HepG2 (cell line): Measurements from ENCODE around the gene INTS4. TPM values are rescaled to one million over a fixed set of nuclear protein-coding genes. Genes with fewer than 3 reads are reported as not detected.

Source experiments
- AHR ChIP-seq: IDR thresholded peaks from 2 replicates; pipeline ENCODE4 v1.6.1; 2018; ENCODE audit warnings: missing genetic modification reagents, missing compliant biosample characterization
- AKAP8 ChIP-seq: sonication (generic); formaldehyde crosslinking; IDR thresholded peaks from 2 replicates; pipeline ENCODE4 v1.5.1; 2020; ENCODE audit warnings: mild to moderate bottlenecking, missing genetic modification reagents
- ATF2 ChIP-seq: sonication (generic); formaldehyde crosslinking; IDR thresholded peaks from 2 replicates; pipeline ENCODE4 v1.4.0; 2020; ENCODE audit warnings: missing genetic modification reagents
- ATF7 ChIP-seq, 2 experiments: fragments of 450-650 bp in 1 of 2; sonication (generic) in 1 of 2; formaldehyde crosslinking in 1 of 2; IDR thresholded peaks; 2 replicates each; pipeline versions ENCODE4 v1.4.0 to v1.6.1; 2016 to 2020; ENCODE audit warnings: antibody characterized with exemption in 1 of 2, mild to moderate bottlenecking in 1 of 2, missing genetic modification reagents in 1 of 2
- CREM ChIP-seq, 2 experiments: sonication (generic) in 1 of 2; formaldehyde crosslinking in 1 of 2; IDR thresholded peaks; 2 replicates each; pipeline versions ENCODE4 v1.4.0 to v1.6.1; 2016 to 2020; ENCODE audit warnings: antibody characterized with exemption in 1 of 2, mild to moderate bottlenecking in 1 of 2, missing genetic modification reagents in 1 of 2
- ELF1 ChIP-seq: sonication (generic); formaldehyde crosslinking; IDR thresholded peaks from 2 replicates; pipeline ENCODE4 v1.4.0; 2020; ENCODE audit warnings: missing genetic modification reagents
- FOXP1 ChIP-seq, 2 experiments: fragments of 450-650 bp in 1 of 2; IDR thresholded peaks; 2 replicates each; pipeline ENCODE4 v1.6.1; 2017 to 2018; ENCODE audit warnings: antibody characterized with exemption in 1 of 2
- MAFK ChIP-seq, 2 experiments: IDR thresholded peaks in 1 of 2; conservative IDR thresholded peaks in 1 of 2; 2 replicates each; pipeline ENCODE4 v1.6.1; 2011; ENCODE audit warnings: improper control_type of control experiment in 2 of 2, low read length in 2 of 2
- MBD4 ChIP-seq: IDR thresholded peaks from 2 replicates; pipeline ENCODE4 v1.6.1; 2012; ENCODE audit warnings: low read length, inconsistent platforms, borderline replicate concordance
- MED1 ChIP-seq: sonication (generic); formaldehyde crosslinking; IDR thresholded peaks from 2 replicates; pipeline ENCODE4 v1.4.0; 2020; ENCODE audit warnings: missing genetic modification reagents
- MEF2D ChIP-seq: sonication (generic); formaldehyde crosslinking; IDR thresholded peaks from 2 replicates; pipeline ENCODE4 v1.5.1; 2020; ENCODE audit warnings: mild to moderate bottlenecking, missing genetic modification reagents
- MTA3 ChIP-seq: sonication (generic); formaldehyde crosslinking; IDR thresholded peaks from 2 replicates; pipeline ENCODE4 v1.4.0; 2020; ENCODE audit warnings: missing genetic modification reagents
- MTF1 ChIP-seq: sonication (generic); formaldehyde crosslinking; IDR thresholded peaks from 2 replicates; pipeline ENCODE4 v1.5.0; 2020; ENCODE audit warnings: missing genetic modification reagents
- NFIB ChIP-seq: sonication (generic); formaldehyde crosslinking; IDR thresholded peaks from 2 replicates; pipeline ENCODE4 v1.9.0; 2021; ENCODE audit warnings: missing genetic modification reagents, mild to moderate bottlenecking, borderline replicate concordance
- NRL ChIP-seq: sonication (generic); formaldehyde crosslinking; IDR thresholded peaks from 2 replicates; pipeline ENCODE4 v1.5.0; 2020; ENCODE audit warnings: missing genetic modification reagents, mild to moderate bottlenecking, moderate library complexity, borderline replicate concordance
- PLRG1 ChIP-seq: fragments of 450-650 bp; conservative IDR thresholded peaks from 2 replicates; pipeline ENCODE4 v1.6.1; 2016
- RBM22 ChIP-seq: fragments of 200-400 bp; formaldehyde crosslinking; optimal IDR thresholded peaks from 2 replicates; pipeline ENCODE3; 2017; ENCODE audit warnings: mild to moderate bottlenecking, low read length, moderate library complexity
- SIX1 ChIP-seq: sonication (generic); formaldehyde crosslinking; IDR thresholded peaks from 2 replicates; pipeline ENCODE4 v1.4.0; 2020; ENCODE audit warnings: missing genetic modification reagents, borderline replicate concordance
- SIX4 ChIP-seq: sonication (generic); formaldehyde crosslinking; IDR thresholded peaks from 2 replicates; pipeline ENCODE4 v1.4.0; 2020; ENCODE audit warnings: missing genetic modification reagents
- SMC3 ChIP-seq: IDR thresholded peaks from 2 replicates; pipeline ENCODE4 v1.6.1; 2011; ENCODE audit warnings: low read length, improper control_type of control experiment
- THYN1 ChIP-seq: sonication (generic); formaldehyde crosslinking; IDR thresholded peaks from 2 replicates; pipeline ENCODE4 v1.8.1; 2023; ENCODE audit warnings: low read depth, mild to moderate bottlenecking, moderate library complexity, missing genetic modification reagents, borderline replicate concordance
- ZBTB7A ChIP-seq: sonication (generic); formaldehyde crosslinking; IDR thresholded peaks from 2 replicates; pipeline ENCODE4 v1.8.0; 2022; ENCODE audit warnings: mild to moderate bottlenecking, missing genetic modification reagents
- ZNF143 ChIP-seq: sonication (generic); formaldehyde crosslinking; IDR thresholded peaks from 2 replicates; pipeline ENCODE4 v1.4.0; 2020; ENCODE audit warnings: missing genetic modification reagents
- ZNF264 ChIP-seq: sonication (generic); formaldehyde crosslinking; IDR thresholded peaks from 2 replicates; pipeline ENCODE4 v1.4.0; 2020; ENCODE audit warnings: missing genetic modification reagents
- ZNF546 ChIP-seq: sonication (generic); formaldehyde crosslinking; conservative IDR thresholded peaks from 2 replicates; pipeline ENCODE4 v1.8.1; 2023; ENCODE audit warnings: mild to moderate bottlenecking, missing genetic modification reagents
- ZNF570 ChIP-seq: sonication (generic); formaldehyde crosslinking; IDR thresholded peaks from 2 replicates; pipeline ENCODE4 v1.4.0; 2020; ENCODE audit warnings: mild to moderate bottlenecking, missing genetic modification reagents, borderline replicate concordance
- ZNF589 ChIP-seq: sonication (generic); formaldehyde crosslinking; conservative IDR thresholded peaks from 2 replicates; pipeline ENCODE4 v1.8.0; 2022; ENCODE audit warnings: mild to moderate bottlenecking, moderate library complexity, missing genetic modification reagents
- ZNF616 ChIP-seq: sonication (generic); formaldehyde crosslinking; IDR thresholded peaks from 2 replicates; pipeline ENCODE4 v1.5.0; 2020; ENCODE audit warnings: low read depth, mild to moderate bottlenecking, missing genetic modification reagents
- ZNF629 ChIP-seq: sonication (generic); formaldehyde crosslinking; conservative IDR thresholded peaks from 2 replicates; pipeline ENCODE4 v1.5.0; 2020; ENCODE audit warnings: missing genetic modification reagents
- ZSCAN25 ChIP-seq: sonication (generic); formaldehyde crosslinking; IDR thresholded peaks from 2 replicates; pipeline ENCODE4 v1.8.0; 2022; ENCODE audit warnings: mild to moderate bottlenecking, missing genetic modification reagents
- polyA plus RNA-seq, 8 experiments: library from polyadenylated mRNA; depleted of rRNA in 3 of 8; stranded (reverse) in 7 of 8; unstranded in 1 of 8; fragments of >200 nt; fragmentation: Illumina TruSeq in 4 of 8; extraction: Trizol in 4 of 8; gene quantifications; 2 replicates each; pipeline versions ENCODE4 v1.2.1 to v1.2.3, GENCODE V29; 2011 to 2016; ENCODE audit warnings: low read depth in 4 of 8, missing spikeins in 1 of 8, mixed read lengths in 1 of 8; ENCODE audit not compliant: insufficient read depth in 1 of 8
- total RNA-seq, 5 experiments: library from RNA; depleted of rRNA; stranded (reverse); fragments of >200 nt; fragmentation: Illumina TruSeq; extraction: Trizol; gene quantifications; 2 replicates each; pipeline ENCODE4 v1.2.3, GENCODE V29; 2016; ENCODE audit warnings: low read depth in 1 of 5
- TF ChIP-seq, protein P1 (sequence below): sonication (generic); formaldehyde crosslinking; IDR thresholded peaks from 2 replicates; pipeline ENCODE4 v1.5.0; 2020; ENCODE audit warnings: missing genetic modification reagents, mild to moderate bottlenecking, borderline replicate concordance

Gene INTS4
- total and polyA plus RNA-seq, 2 of the 13 experiments (the other 11 are each of a cell fraction or from before 2014, with no cell fraction given) = 37.3 to 44.8 TPM

DNA sequence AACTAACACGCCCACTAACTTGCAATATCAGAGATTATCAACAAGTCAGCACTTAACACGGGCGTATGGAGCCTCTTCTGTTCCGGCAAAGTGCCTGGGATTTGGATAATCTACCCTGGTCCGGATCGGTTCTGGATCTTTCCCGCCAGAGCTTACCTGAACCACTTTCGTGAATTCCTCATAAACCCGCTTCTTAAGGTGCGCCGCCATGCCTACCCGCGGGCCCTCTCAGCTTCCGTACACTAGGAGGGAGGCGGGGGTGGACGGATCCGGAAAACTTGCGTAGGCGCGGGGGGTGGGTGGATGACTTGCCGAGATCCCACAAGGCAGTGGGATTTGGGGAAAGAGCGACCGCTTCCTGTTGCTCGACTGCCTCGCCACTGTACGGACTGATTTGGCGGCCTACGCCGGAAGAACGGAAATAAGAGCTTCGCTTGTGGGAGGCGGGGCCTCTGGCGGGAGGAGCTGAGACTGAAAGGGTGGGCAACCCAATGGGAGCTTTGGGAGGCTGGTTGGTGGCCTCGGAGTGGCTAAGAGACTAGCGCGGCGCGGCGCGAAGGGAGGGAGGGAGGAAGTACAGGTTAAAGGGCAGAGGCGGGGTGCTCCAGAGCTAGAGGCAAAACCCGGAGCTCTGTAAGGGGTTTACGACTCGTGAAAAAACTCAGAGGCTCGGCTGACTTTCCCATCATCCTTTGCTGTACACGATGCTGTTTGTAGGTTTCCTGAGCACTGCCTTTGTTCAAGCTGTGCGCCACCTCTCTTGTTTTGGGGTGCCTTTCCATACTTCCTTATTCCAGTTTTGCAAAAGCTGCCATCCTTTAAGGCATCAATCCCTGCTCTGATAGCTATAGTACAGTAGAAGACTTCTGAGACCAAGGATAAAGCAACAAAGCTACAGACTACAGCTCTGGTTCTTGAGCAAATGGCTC lies at the start of gene INTS4 (continued):
- no peak for TF ChIP-seq ZNF629 (CRISPR knock-in tag)
- no peak for TF ChIP-seq MTF1 (CRISPR knock-in tag)
- TF ChIP-seq THYN1 (CRISPR knock-in tag) = no peak
- TF ChIP-seq ATF7 (IDR thresholded peaks at IDR 0.05) = no peak
- 0 out of 2 replicates have a peak, but pooled peaks have one; percentile 58 for TF ChIP-seq ATF7 (CRISPR knock-in tag; IDR thresholded peaks at IDR 0.05)
- no peak for TF ChIP-seq ZNF264
- TF ChIP-seq SMC3 = no peak; the same call in 1 of the 2 replicates
- no peak for TF ChIP-seq SIX1 (CRISPR knock-in tag)
- no peak for TF ChIP-seq SIX4 (CRISPR knock-in tag)
- no peak; the same call in 1 of the 2 replicates for TF ChIP-seq ZNF570 (CRISPR knock-in tag)
- TF ChIP-seq, protein P1, sequence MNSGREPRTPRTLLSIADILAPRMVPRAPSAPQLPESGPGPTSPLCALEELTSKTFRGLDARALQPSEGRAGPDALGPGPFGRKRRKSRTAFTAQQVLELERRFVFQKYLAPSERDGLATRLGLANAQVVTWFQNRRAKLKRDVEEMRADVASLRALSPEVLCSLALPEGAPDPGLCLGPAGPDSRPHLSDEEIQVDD (CRISPR knock-in tag) = no peak
- peak; percentile 37; the same call in 1 of the 2 replicates for TF ChIP-seq MEF2D
- no peak for TF ChIP-seq ZNF589 (CRISPR knock-in tag)
- TF ChIP-seq ZSCAN25 (CRISPR knock-in tag) = peak; percentile 70; the same call in 1 of the 2 replicates
- TF ChIP-seq CREM (IDR thresholded peaks at IDR 0.05) = peak; percentile 93
- TF ChIP-seq CREM (CRISPR knock-in tag; IDR thresholded peaks at IDR 0.05) = no peak
- peak; percentile 88 for TF ChIP-seq ZNF143 (CRISPR knock-in tag)
- peak; percentile 72 for TF ChIP-seq ATF2 (CRISPR knock-in tag)
- no peak for TF ChIP-seq ZNF616 (CRISPR knock-in tag)
- TF ChIP-seq PLRG1 = no peak
- TF ChIP-seq RBM22 = no peak
- TF ChIP-seq AHR = peak; percentile 88; the same call in 1 of the 2 replicates
- peak; percentile 95 for TF ChIP-seq ELF1 (CRISPR knock-in tag)
- TF ChIP-seq FOXP1 (IDR thresholded peaks at IDR 0.05) = peak; percentile 37; the same call in 1 of the 2 replicates
- no peak for TF ChIP-seq FOXP1 (CRISPR knock-in tag; IDR thresholded peaks at IDR 0.05)
- TF ChIP-seq MAFK (conservative IDR thresholded peaks at IDR 0.05 in 1 of 2, IDR thresholded peaks at IDR 0.05 in 1 of 2; ENCODE audit: low read length in 2 of 2) = no peak; a peak in 1 of 4 replicates
- no peak for TF ChIP-seq NFIB (CRISPR knock-in tag)
- no peak for TF ChIP-seq MTA3 (CRISPR knock-in tag)
- peak; percentile 51; the same call in 1 of the 2 replicates for TF ChIP-seq ZBTB7A (CRISPR knock-in tag)
- TF ChIP-seq ZNF546 (CRISPR knock-in tag) = no peak
- no peak for TF ChIP-seq MBD4
- TF ChIP-seq MED1 (CRISPR knock-in tag) = peak; percentile 72; the same call in 1 of the 2 replicates
- no peak for TF ChIP-seq NRL (CRISPR knock-in tag)
- TF ChIP-seq AKAP8 (CRISPR knock-in tag) = no peak
